BJ (cell line): Measurements from ENCODE around the gene SIPA1L2. TPM values are rescaled to one million over a fixed set of nuclear protein-coding genes. Genes with fewer than 3 reads are reported as not detected.

Source experiments
- CTCF ChIA-PET: fragments of 350-600 bp; formaldehyde crosslinking; extraction: SDS; loops from one replicate; lab custom pipeline; 2021; ENCODE audit warnings: antibody characterized with exemption, inconsistent platforms; lab: Yijun Ruan, JAX
- POLR2A ChIA-PET: fragments of 300-600 bp; sonication (Branson Sonifier 250); formaldehyde crosslinking; extraction: SDS; loops from one replicate; lab custom pipeline; 2021; ENCODE audit warnings: antibody characterized with exemption; lab: Charles Lee
- DNase-seq: peaks from one replicate; pipeline ENCODE4 v3.0.0-alpha.2; 2011; ENCODE audit warnings: low read depth
- H3K27me3 ChIP-seq: 2 replicates; pipeline ENCODE4 v1.6.0; 2011; ENCODE audit warnings: low read length; ENCODE audit not compliant: control insufficient read depth, insufficient read depth
- H3K36me3 ChIP-seq: 2 replicates; pipeline ENCODE4 v1.5.1; 2011; ENCODE audit warnings: low read length; ENCODE audit not compliant: control insufficient read depth, insufficient read depth
- H3K4me3 ChIP-seq: 2 replicates; pipeline ENCODE4 v1.5.1; 2011; ENCODE audit warnings: low read depth, mild to moderate bottlenecking, control low read depth, low read length
- CTCF ChIP-seq: IDR thresholded peaks from 2 replicates; pipeline ENCODE4 v1.5.1; 2011; ENCODE audit warnings: low read depth, mild to moderate bottlenecking, control low read depth, inconsistent platforms, low read length, moderate library complexity; ENCODE audit not compliant: insufficient read depth
- polyA plus RNA-seq: library from polyadenylated mRNA; depleted of rRNA; stranded (reverse); fragments of >200 nt; gene quantifications from 2 replicates; pipeline ENCODE4 v1.2.3, GENCODE V29; 2011

The SIPA1L2 gene
- polyA plus RNA-seq, 1 experiment, result 5.1 TPM

GRCh38 chr1:232589812-232590743, 39.9 kb downstream of the SIPA1L2 start:
- CTCF ChIA-PET, result no interaction called here

GRCh38 chr1:232589111-232589811, 40.7 kb downstream of the SIPA1L2 start:
- Histone ChIP-seq H3K4me3 (no peak overlapping the region), H3K36me3 (no peaks in the 10 kb centered on the region), H3K27me3 (no peaks in the 10 kb centered on the region)
- no peak for DNase-seq
- ChIA-PET POLR2A (no interaction called here), CTCF (no interaction called here)
- no peak for TF ChIP-seq CTCF

More at GRCh38 chr1:232589812-232590743, 39.9 kb downstream of the SIPA1L2 start:
- Histone ChIP-seq H3K36me3 (no peaks in the 10 kb centered on the region), H3K4me3 (no peak overlapping the region), H3K27me3 (no peaks in the 10 kb centered on the region)
- DNase-seq, result no peak
- POLR2A ChIA-PET, result no interaction called here
- TF ChIP-seq CTCF, result no peak

- H3K27me3 ChIP-seq, result no peaks in the 10 kb centered on the region
- TF ChIP-seq CTCF, result no peak
- H3K36me3 ChIP-seq, result no peaks in the 10 kb centered on the region
- CTCF ChIA-PET, result no interaction called here
- H3K4me3 ChIP-seq, result no peak overlapping the region
- POLR2A ChIA-PET, result no interaction called here
- no peak for DNase-seq
These were observed 42.6 kb downstream of the SIPA1L2 start for GRCh38 chr1:232587141-232588008.

- DNase-seq, result no peak
- TF ChIP-seq CTCF, result no peak
- Histone ChIP-seq H3K27me3 (no peaks in the 10 kb centered on the region), H3K36me3 (no peaks in the 10 kb centered on the region), H3K4me3 (no peak overlapping the region)
- POLR2A ChIA-PET, result no interaction called here
- CTCF ChIA-PET, result no interaction called here
These were observed 43.3 kb downstream of the SIPA1L2 start for GRCh38 chr1:232586679-232587078.
